Thyroid gland (tissue), 4 donors: ENCODE results near the gene WWP2.

ENCODE experiments used
- CTCF ChIP-seq, 6 experiments: fragments of 200-600 bp in 3 of 6; fragments of 450-650 bp in 3 of 6; sonication (generic) in 3 of 6; IDR thresholded peaks; one replicate each; pipeline ENCODE4 v1.5.1; 2016 to 2019; ENCODE audit warnings: antibody characterized with exemption in 6 of 6, mild to moderate bottlenecking in 2 of 6, inconsistent platforms in 1 of 6, moderate library complexity in 1 of 6
- POLR2A ChIP-seq, 2 donors: fragments of 450-650 bp; IDR thresholded peaks; one replicate each; pipeline ENCODE4 v1.6.1; 2017; ENCODE audit warnings: antibody characterized with exemption in 2 of 2, mild to moderate bottlenecking in 2 of 2, moderate library complexity in 1 of 2

GRCh38 chr16:69756705-69757104 is 5.4 kb upstream of the WWP2 start:
- no peak for TF ChIP-seq CTCF (IDR thresholded peaks at IDR 0.05)
- TF ChIP-seq POLR2A (IDR thresholded peaks at IDR 0.05), result no peak
